GM21717 (cell line): ENCODE data around the gene RPS19.

ENCODE experiments used
- ATAC-seq: cut with Tn5 transposase; IDR thresholded peaks from one replicate; pipeline ENCODE4 v1.9.1; 2021; ENCODE audit warnings: mild to moderate bottlenecking, moderate library complexity; ENCODE audit not compliant: unreplicated experiment

RPS19 gene

DNA sequence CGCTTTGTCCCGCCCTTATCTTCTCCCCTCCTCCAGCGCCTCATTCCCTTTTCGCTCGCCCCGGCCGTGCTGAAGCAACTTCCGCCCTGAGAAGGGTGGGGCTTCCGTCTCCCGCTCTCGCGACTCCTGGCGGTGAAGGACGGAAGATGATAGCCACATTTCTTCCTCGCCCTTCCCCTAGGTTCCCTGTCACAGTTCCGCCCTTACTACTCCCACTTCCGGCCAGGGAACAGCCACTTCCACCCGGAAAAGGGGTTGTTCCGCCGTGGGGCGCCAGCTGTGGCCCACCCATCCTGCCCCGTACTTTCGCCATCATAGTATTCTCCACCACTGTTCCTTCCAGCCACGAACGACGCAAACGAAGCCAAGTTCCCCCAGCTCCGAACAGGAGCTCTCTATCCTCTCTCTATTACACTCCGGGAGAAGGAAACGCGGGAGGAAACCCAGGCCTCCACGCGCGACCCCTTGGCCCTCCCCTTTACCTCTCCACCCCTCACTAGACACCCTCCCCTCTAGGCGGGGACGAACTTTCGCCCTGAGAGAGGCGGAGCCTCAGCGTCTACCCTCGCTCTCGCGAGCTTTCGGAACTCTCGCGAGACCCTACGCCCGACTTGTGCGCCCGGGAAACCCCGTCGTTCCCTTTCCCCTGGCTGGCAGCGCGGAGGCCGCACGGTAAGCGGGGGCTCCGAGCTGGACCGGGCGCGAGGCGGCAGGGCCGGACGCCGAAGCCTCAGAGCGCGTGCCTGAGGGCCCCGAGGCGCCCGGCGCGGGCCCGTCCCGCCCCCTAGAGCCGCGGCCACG lies at the start of gene RPS19:
RPS19 (plus strand) TSS at position 638 of the 801 bp plus-strand sequence. CDS start 520 bp downstream, outside the sequence.
- peak; percentile 65 for ATAC-seq

DNA sequence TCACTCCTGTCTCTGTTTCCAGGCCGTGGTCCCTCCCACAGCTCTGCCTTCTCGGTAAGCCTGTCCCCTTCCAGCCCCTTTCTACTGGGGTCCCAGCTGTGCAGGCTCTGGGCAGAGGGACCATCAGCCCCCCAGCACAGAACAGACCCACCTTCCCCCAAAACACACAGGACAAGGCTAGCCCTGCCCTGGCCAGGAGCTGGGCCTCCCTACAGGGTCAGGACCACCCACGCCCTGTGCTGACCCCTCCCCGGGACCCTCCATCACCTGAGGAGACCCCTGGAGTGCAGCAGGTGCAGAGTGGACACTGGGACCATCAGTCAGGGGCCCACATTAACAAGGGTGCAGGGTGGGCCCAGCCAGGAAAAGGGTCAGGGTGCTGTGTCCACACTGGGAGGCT lies 49.8 kb upstream of the RPS19 start:
- ATAC-seq = no peak

DNA sequence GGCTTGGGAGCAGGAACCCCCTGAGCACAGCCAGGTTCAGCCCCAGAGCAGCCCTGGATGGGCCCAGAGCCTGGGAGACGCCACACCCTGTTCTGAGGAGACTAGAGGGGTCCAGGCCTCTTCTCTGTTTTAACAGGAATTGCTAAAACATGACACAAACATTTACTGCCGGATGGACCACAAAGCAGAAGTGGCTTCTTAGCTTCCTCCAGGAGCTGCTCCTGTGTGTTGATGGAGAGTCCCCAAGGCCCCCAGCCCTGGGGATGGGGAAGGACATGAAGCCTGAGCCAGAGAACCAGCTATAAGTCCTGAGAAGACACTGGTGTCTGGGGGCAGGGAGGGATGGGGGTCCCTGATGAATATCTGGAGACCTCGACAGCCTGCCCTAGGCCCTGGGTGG lies 49.0 kb upstream of the RPS19 start:
- no peak for ATAC-seq

DNA sequence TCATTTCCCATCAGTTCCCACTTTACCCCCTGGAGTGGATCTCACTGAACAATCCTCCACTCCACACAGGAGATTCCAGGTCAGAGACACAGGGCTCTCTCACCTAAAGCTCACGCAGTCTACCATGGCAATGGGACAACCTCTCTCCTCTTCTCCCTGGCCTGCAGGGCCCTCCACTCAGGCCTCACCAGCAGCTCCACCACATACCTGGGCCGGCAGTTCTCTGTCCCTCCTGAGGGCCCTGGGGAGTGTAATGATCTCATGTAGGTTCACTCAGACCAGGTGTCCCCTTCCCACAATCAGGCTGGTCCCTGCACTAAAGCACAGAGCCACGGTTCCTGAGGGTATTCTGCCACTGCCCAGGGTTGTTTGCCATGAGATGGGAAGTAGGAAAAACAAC lies 48.1 kb upstream of the RPS19 start:
- no peak for ATAC-seq

DNA sequence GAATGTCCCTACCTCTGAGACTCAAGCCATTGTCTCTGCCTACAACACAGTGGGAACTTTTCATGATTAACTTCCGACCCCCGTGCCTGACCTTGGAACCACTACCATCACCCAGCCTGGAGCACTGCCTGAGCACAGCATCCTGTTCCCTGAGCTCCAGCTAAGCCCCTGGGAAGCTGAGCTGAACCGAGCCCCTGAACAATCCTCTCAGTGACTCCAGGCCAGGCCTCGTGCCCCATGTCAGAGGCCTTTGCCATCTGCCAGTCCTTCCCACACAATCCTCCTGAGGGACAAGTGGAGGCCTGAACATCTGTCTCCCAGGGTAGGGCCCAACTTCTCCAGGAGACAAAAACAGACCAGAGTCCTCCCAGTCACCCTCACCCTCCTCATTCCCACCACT lies 46.1 kb upstream of the RPS19 start:
- ATAC-seq = no peak

DNA sequence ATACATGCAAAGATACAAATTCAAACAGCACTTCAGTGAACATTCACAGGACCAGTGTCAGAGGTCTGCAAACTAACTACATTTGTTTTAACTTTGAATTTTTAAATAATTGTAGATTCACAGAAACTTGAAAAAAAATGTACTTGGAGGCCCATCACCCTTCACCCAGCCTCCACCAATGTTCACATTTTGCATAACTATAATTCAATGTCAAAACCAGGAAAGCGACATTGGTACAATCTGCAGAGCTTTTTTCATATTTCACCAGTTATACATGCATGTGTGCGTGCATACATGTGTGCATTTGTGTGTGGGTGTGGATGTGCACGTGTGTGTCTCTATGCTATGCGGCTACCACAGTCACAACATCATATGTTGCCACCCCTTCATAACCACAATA lies 44.8 kb upstream of the RPS19 start:
- ATAC-seq = no peak

DNA sequence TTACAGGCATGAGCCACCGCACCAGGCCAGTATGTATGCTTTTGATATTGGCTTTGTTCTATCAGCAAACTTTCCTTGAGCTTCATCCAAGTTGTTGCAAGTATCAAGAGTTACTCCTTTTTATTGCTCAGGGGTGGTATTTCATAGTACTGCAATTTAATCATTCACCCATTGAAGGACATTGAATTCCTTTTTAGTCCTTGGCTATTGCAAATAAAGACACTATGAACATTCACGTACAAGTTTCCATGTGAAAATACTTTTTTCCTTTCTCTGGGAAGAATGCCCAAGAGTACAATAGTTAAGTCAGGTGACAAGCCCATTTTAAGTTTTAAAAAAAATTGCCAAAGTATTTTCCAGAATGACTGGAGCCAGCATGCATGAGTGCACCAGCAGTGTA lies 43.3 kb upstream of the RPS19 start:
- no peak for ATAC-seq

DNA sequence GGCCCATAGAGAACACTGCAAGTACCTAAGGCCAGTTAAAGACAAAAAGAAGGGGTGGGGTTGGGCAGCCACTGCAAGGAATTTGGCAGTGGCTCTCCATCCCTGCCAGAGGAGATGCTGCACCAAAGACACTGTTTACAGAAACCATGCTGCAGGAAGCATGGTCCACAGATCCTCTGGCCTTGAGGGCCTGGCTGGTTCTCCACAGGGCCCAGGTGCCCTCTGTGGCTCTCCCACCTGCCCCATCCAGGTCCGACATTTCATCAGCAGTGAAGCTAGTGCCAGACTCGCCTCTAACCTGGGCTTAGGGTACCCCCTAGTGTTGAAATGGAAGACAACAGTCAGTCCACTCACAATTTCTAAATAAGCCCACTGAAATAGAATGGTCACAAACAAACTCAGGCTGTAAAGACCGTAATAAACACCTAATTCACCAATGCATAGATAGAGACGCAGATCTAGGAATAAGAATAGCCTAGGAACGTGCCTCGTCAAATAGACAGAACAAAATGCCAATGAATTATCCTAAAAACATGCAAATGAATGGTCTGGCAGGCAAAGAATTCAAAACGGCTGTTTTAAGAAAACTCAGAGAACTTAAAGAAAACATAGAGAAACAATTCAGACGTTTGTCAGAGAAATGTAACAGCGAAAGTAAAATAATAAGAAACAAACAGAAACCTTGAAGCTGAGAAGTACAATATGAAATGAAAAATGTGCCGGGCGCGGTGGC lies 38.9 kb upstream of the RPS19 start:
- no peak for ATAC-seq

DNA sequence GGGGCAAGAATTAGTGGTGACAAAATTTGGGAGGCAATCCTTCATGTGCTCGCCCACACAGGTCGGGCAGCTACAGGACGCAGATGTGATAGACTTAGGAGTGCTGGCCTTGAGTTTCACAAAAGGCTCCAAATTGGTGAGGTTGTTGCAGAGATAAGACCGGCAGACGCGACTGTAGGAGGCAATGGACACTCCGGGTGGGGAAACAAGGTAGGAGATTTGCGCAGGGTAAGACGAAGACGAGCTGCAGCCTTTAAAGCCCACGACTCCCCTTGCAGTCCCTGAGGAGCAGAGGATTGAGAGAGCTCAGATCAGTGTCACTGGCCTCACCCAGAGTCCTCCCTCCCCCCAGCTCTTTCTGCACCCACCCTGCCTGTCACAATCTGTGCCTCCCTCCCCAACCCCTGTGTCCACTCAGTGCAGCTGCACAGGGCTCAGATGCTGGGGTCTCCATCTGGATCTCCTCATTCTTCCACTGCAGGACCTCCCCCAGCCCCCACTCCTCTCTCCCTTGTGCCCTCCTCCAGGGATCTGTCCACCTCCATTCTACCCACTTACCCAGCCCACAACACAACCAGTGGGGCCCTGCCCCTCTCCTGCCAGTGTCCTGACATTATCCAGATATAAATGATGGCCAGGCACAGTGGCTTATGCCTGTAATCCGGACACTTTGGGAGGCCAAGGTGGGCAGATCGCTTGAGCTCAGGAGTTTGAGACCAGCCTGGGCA lies 21.9 kb upstream of the RPS19 start:
- ATAC-seq = no peak

DNA sequence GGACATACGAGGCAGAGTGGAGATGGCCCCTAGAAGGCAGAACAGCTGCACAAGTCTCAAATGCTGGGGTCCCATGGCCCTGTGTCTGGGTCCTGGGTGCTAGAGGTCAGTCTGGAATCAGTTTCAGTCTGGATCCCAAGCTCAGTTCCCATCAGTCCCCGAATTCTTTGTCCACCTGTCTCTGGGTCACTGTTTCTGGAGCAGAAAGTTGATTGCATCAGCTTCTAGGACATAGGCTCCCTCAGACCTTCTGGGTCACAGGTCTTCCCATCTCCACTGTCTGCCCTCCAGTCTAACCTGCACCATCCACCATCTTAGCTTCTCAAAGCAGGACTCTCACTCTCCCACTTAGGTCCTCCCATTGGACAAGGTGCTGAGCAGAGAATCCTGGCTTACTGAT lies 20.8 kb upstream of the RPS19 start:
- ATAC-seq = no peak

DNA sequence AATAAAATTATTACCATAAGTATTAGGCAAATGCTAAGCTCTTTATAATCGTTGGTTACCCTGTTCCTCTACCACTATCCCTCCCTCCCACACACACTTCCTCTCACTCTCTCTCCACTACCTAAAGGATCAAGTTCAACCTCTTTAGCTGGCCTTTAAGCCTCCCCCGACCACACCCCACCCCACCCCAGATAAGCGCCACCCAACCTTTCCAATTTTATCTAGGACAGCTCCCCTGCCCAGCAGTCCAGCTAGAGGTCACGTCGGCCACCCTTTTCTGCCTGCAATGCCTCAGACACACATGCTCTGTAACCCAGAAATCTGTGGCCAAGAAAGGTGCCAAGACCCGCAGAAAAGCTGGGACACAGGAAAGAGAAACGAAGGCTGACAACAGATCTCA lies 16.7 kb upstream of the RPS19 start:
- ATAC-seq = no peak

DNA sequence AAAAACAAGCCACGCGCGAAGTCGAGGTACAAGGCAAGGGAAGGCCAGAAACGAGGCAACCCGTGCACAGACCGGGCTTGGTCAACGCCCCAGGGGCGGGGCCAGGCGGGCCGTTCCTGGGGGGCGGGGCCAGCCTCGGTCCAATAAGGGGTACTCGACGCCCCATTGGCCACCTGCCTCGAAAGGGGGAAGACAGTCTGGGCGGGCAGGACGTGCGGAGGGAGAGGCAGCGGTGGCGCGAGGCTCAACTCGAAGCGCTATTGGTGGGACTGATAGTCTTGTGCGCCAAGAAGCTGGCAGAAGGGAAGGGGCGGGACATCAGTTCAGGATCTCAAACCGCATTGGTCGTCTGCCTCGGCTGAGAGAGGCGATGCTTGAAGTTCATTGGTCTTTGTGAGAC lies 15.5 kb upstream of the RPS19 start, which contains the start of gene LYPD4:
LYPD4 (minus strand) TSS at position 83 of the 400 bp plus-strand sequence. CDS start 5,398 bp downstream, outside the sequence.
- ATAC-seq = no peak

DNA sequence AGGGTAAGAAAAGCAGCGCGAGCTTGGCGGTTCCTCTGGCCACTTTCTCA lies 15.2 kb upstream of the RPS19 start, which contains the start of gene DMRTC2:
DMRTC2 (plus strand) TSS at position 42 of the 50 bp plus-strand sequence. CDS start 2,387 bp downstream, outside the sequence.
- ATAC-seq = no peak

DNA sequence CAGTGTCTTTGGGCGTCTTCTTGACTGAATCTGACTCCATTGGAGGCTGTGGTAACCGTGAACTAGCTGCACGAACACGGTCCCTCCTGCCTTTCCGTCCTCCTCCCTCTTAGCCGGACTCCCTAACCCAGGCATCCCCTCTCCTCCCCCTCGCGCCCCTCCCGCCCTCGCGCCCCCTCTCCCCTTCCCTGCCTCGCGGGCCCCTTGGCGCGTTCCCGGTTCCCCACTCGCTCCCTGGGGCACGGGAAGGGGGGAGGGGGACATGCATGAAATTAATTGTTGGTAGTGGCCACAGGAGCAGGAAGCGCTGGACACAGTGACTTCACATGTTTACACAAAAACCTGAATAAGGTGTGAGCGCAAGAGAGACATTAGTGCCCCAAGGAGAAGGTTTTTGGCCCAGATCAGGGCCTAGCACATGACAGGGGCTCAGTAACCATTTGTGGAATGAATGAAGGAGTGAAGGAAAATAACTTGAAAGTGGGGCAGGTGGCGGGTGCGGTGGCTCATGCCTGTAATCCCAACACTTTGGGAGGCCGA lies 14.9 kb upstream of the RPS19 start:
- no peak for ATAC-seq

DNA sequence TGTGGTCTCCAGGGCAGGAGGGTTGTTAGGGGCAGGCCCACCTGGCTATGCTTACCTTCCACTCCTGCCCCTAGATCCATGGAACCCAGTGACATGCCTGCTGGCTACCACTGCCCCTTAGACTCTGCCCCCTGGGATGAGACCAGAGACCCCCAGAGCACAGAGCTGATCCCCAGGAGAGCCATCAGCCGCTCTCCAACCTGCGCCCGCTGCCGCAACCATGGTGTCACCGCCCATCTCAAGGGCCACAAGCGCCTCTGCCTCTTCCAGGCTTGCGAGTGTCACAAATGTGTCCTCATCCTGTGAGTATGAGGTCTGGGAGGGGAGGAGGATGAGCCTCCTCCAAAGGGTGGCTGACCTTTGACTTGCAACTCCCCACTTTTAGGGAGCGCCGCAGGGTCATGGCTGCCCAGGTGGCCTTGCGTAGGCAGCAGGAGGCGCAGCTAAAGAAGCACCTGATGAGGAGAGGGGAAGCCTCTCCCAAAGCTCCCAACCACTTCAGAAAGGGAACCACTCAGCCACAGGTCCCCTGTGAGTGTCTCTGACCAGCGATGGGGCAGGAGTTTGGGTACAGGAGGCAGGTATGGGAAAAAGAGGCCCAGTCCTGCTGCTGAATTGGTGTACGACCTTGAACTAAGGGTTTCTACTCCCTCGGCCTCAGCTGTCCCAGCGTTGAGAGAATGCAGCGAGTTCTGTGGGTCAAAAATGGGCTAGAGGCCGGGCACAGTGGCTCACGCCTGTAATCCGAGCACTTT lies 12.5 kb upstream of the RPS19 start:
- ATAC-seq = no peak

DNA sequence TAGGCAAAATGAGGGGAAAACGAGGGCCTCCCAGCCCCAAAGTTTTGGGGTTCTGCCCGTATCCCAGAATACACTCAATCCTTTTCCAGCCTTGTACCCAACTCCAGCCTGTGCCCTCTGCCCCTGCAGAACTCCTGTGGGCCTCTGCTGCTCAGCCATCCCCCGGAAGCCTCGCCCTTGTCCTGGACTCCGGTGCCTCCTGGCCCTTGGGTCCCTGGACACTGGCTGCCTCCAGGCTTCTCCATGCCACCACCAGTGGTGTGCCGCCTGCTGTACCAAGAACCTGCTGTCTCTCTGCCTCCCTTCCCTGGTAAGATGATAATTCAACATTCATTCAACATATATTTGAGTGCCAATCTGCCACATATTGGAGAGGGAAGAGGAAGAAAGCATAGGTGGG lies 11.4 kb upstream of the RPS19 start:
- ATAC-seq = no peak

DNA sequence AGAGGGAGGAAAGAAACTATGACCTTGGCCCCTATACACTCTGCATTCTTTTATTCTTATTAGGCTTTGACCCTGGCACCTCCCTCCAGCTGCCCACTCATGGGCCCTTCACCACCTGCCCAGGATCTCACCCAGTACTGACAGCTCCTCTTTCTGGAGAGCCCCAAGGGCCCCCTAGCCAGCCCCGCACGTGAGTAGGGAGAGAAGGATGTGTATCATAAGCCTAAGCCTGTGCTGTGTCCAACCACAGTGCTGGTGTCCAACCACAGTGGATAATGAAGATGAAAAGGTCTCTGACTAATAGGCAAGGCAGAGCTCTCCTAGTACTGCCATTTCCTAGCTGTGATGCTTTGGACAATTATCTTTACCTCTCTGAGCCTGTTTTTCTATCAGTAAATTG lies 11.0 kb upstream of the RPS19 start:
- no peak for ATAC-seq

DNA sequence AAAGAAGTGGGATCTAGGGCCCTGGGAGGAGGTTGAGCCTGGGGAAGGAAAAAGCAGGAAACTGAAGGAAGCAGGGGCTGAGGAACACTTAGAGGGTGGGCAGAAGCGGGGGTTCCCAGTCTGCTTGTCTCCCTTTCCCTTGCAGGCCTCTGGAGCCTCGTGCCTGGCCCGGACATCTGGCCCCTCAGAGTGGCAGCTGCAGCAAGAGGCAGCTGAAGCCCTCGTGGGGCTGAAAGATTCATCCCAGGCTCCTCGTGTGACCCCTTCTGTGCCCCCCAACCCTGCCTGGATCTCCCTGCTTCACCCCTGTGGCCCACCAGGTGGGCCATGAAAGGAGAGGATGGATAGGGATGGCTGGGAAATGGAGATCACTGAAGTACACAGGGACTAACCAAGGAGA lies 9.7 kb upstream of the RPS19 start:
- no peak for ATAC-seq

DNA sequence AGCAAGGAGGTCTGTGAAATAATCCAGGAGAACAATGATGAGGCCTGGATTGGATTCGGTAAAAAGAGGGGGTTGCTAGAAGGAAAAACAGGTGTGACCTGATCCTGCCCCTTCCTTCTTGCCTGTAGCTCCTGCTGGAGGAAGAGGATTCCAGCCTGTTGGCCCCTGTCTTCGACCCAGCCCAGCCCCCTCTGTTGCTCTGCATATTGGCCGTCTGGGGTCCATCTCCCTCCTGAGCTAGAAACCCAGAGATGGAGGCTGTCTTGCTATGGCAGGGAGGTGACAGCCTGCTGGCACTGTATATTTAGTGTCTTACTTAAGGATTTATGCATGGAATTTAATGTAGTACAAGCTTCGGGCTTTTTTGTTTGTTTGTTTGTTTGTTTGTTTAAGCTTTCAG lies 8.6 kb upstream of the RPS19 start:
- ATAC-seq = no peak

DNA sequence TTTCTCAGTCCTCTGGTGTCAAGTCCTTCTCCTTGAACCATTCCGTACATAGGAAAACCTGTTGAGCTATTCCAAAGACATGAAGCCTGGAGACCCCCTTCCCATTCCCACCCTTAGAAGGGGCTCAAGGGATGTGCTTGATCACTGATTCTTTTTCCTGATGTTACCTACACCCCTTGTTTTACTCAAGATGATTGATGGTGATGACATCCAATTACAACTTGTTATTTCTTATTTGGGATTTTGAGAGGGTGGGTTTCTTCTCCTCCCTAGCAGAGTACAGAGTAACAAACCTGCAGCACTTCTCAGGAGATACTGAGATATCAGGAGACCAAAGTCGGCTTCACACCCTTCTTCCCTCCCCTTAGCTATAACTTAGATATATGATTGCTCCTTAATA lies 6.7 kb upstream of the RPS19 start:
- ATAC-seq = no peak

DNA sequence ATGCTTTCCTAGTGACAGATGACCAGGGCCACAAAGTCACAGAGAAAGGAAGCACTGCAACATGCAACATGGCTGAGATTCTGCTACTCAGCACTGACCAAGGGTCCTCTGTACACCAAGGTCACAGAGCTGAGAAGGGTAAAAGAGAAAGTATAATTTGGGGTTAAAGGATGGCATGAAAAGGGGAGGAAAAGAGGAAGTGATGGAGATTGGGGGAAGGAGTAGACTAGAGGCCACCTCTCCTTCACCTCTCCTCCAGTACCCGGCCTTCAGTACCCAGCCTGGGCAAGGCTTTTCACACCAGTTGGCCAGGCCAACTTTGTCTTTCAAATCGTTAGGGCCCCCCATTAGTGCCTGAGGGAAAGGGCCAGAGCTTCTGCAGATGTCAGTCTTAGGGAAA lies 6.3 kb upstream of the RPS19 start:
- no peak for ATAC-seq
